GM12878 (cell line): Measurements from ENCODE around the gene ZNF420. TPM values are rescaled to one million over a fixed set of nuclear protein-coding genes. Genes with fewer than 3 reads are reported as not detected.
"Not testable (repeated sequence)": the region's sequence is repeated elsewhere in the genome, so short reads cannot be mapped to it uniquely, and the experiment has no call there.

Source experiments
- ATAC-seq: fragments of 200-7000 bp; cut with Tn5 transposase; 3 replicates; pipeline ENCODE4 v1.9.1; 2020; ENCODE audit warnings: mild to moderate bottlenecking, moderate library complexity
- BruUV-seq: library from RNA; stranded (reverse); fragments of 400-500 nt; replicated peaks from 2 replicates; lab custom pipeline; 2021; lab: Mats Ljungman, UMichigan
- CTCF ChIA-PET: fragments of 300-600 bp; sonication (Branson Sonifier 250); formaldehyde crosslinking; extraction: SDS; loops from one replicate; lab custom pipeline; 2021; ENCODE audit warnings: inconsistent platforms; lab: Yijun Ruan, JAX
- POLR2A ChIA-PET: fragments of 350-600 bp; formaldehyde crosslinking; extraction: SDS; loops from one replicate; lab custom pipeline; 2021; ENCODE audit warnings: inconsistent platforms; lab: Charles Lee
- RAD21 ChIA-PET: fragments of 300-600 bp; sonication (Branson Sonifier 250); formaldehyde crosslinking; loops from one replicate; lab custom pipeline; 2023; ENCODE audit warnings: antibody characterized with exemption; ENCODE audit not compliant: unreplicated experiment; lab: Charles Lee
- SMC1A ChIA-PET: fragments of 300-600 bp; sonication (Branson Sonifier 250); formaldehyde crosslinking; loops from one replicate; lab custom pipeline; 2023; ENCODE audit not compliant: unreplicated experiment, uncharacterized antibody; lab: Charles Lee
- DNase-seq: peaks from one replicate; pipeline ENCODE4 v3.0.0-alpha.2; 2011; ENCODE audit warnings: low read depth, low spot score
- FAIRE-seq: peaks from 3 replicates; lab custom pipeline; 2011; peaks lifted over from hg19 to GRCh38; lab: Jason Lieb, UNC
- H2AFZ ChIP-seq: 2 replicates; pipeline ENCODE4 v1.6.0; 2011; ENCODE audit warnings: low read depth, low read length, control low read depth; ENCODE audit not compliant: control insufficient read depth
- H3K27ac ChIP-seq: 2 replicates; pipeline ENCODE4 v1.5.1; 2011; ENCODE audit warnings: control low read depth; ENCODE audit not compliant: control insufficient read depth, insufficient read depth
- H3K27me3 ChIP-seq, 2 experiments: replicated peaks in 1 of 2; 2 replicates each; pipeline versions ENCODE4 v1.6.0 to v1.6.1; 2011; ENCODE audit warnings: low read length in 1 of 2; ENCODE audit not compliant: control insufficient read depth in 2 of 2, insufficient read depth in 2 of 2
- H3K36me3 ChIP-seq, 2 experiments: 2 replicates each; pipeline ENCODE4 v1.5.1; 2011; ENCODE audit warnings: low read length in 1 of 2; ENCODE audit not compliant: control insufficient read depth in 2 of 2, insufficient read depth in 2 of 2
- H3K4me1 ChIP-seq: 2 replicates; pipeline ENCODE4 v1.6.1; 2011; ENCODE audit warnings: mild to moderate bottlenecking, low read length, moderate library complexity, mixed read lengths; ENCODE audit not compliant: control insufficient read depth, insufficient read depth
- H3K4me2 ChIP-seq: 2 replicates; pipeline ENCODE4 v1.6.0; 2011; ENCODE audit warnings: control low read depth; ENCODE audit not compliant: control insufficient read depth, insufficient read depth
- H3K4me3 ChIP-seq: fragments of 200-600 bp; sonication (generic); 2 replicates; pipeline ENCODE4 v1.5.1; 2016
- H3K79me2 ChIP-seq: 2 replicates; pipeline ENCODE4 v1.6.0; 2011; ENCODE audit warnings: low read length; ENCODE audit not compliant: control insufficient read depth, insufficient read depth
- H3K9ac ChIP-seq: 2 replicates; pipeline ENCODE4 v1.8.0; 2011; ENCODE audit warnings: low read length, control low read depth, mixed read lengths; ENCODE audit not compliant: control insufficient read depth, insufficient read depth
- H3K9me3 ChIP-seq: replicated peaks from 3 replicates; pipeline ENCODE4 v1.5.1; 2011; ENCODE audit warnings: mild to moderate bottlenecking, low read length; ENCODE audit not compliant: control insufficient read depth, insufficient read depth
- H4K20me1 ChIP-seq: 2 replicates; pipeline ENCODE4 v1.6.0; 2011; ENCODE audit not compliant: control insufficient read depth, insufficient read depth
- CBX5 ChIP-seq: sonication (generic); IDR thresholded peaks from 2 replicates; pipeline ENCODE4 v1.6.1; 2016; ENCODE audit warnings: low read depth, moderate library complexity, mild to moderate bottlenecking, inconsistent platforms
- IRF4 ChIP-seq: IDR thresholded peaks from 2 replicates; pipeline ENCODE4 v1.6.1; 2011; ENCODE audit warnings: low read depth, low read length
- MEF2B ChIP-seq: fragments of 450-650 bp; IDR thresholded peaks from 2 replicates; pipeline ENCODE4 v1.6.1; 2018; ENCODE audit warnings: mild to moderate bottlenecking, moderate library complexity; ENCODE audit not compliant: partially characterized antibody, poor library complexity, severe bottlenecking
- RAD51 ChIP-seq: fragments of 450-650 bp; IDR thresholded peaks from 2 replicates; pipeline ENCODE4 v1.6.1; 2016; ENCODE audit warnings: moderate library complexity, mild to moderate bottlenecking, inconsistent platforms
- RELA ChIP-seq: fragments of 450-650 bp; IDR thresholded peaks from 2 replicates; pipeline ENCODE4 v1.8.0; 2014; ENCODE audit warnings: borderline replicate concordance; ENCODE audit not compliant: partially characterized antibody
- RELB ChIP-seq: fragments of 450-650 bp; IDR thresholded peaks from 2 replicates; pipeline ENCODE4 v1.6.1; 2017; ENCODE audit warnings: low read depth, mild to moderate bottlenecking, moderate library complexity
- TBL1XR1 ChIP-seq: IDR thresholded peaks from 2 replicates; pipeline ENCODE4 v1.6.1; 2012; ENCODE audit warnings: low read depth, low read length, improper control_type of control experiment
- ZNF217 ChIP-seq: fragments of 450-650 bp; IDR thresholded peaks from 2 replicates; pipeline ENCODE4 v1.6.1; 2017; ENCODE audit warnings: antibody characterized with exemption, mild to moderate bottlenecking
- WGBS: methylation state at CpG from one replicate; pipeline ENCODE4 v1.1.6; 2016; ENCODE audit warnings: low lambda C conversion rate; ENCODE audit not compliant: insufficient replicate concordance, insufficient coverage; ENCODE audit errors: missing lambda C conversion rate; 5-methylcytosine and 5-hydroxymethylcytosine counted together
- in situ Hi-C: fragments of 300-500 bp; cut with MboI; formaldehyde crosslinking; loops from 9 replicates; pipeline ENCODE4 v1.14.3; 2018; ENCODE audit warnings: mixed read lengths
- intact Hi-C: fragments of 100-400 bp; cut with micrococcal nuclease; formaldehyde crosslinking; loops from one replicate; pipeline ENCODE4 v1.14.2; 2022; ENCODE audit not compliant: unreplicated experiment
- polyA plus RNA-seq, 11 experiments: library from polyadenylated mRNA; depleted of rRNA in 4 of 11; unstranded in 6 of 11; stranded (reverse) in 5 of 11; fragments of >200 nt; fragmentation: Nextera tagmentation in 4 of 11; fragmentation: Illumina TruSeq in 1 of 11; extraction: Ambion mirVana in 4 of 11; extraction: Trizol in 1 of 11; gene quantifications; 1 replicate in 1 of 11; 2 replicates in 10 of 11; pipeline versions ENCODE4 v1.2.1 to v1.2.3, GENCODE V29; 2011 to 2016; ENCODE audit warnings: inconsistent platforms in 2 of 11, missing spikeins in 2 of 11, low read depth in 1 of 11
- total RNA-seq, 4 experiments: library from RNA; depleted of rRNA in 3 of 4; stranded (reverse); fragments of >200 nt in 3 of 4; fragmentation: Illumina TruSeq in 1 of 4; extraction: Trizol in 1 of 4; gene quantifications; 2 replicates each; pipeline versions ENCODE4 v1.2.1 to v1.2.3, GENCODE V29; 2013 to 2021

Gene ZNF420
- total and polyA plus RNA-seq, 10 of the 15 experiments (the other 5 are each of a cell fraction or from before 2014, with no cell fraction given): 4.5 to 11.4 (median 7.1) TPM

GRCh38 chr19:37095859-37096258 lies 17.6 kb downstream of the ZNF420 start:
- WGBS: 100% methylated on average over 1 of the region's 1 CpG
- Histone ChIP-seq H4K20me1 (no peaks in the 10 kb centered on the region), H3K4me1 (no peaks in the 10 kb centered on the region), H3K4me3 (no peak overlapping the region), H3K79me2 (no peaks in the 10 kb centered on the region), H3K27me3 (no peaks in the 10 kb centered on the region), H3K9me3 (peaks cover 10% of the 10 kb centered on the region), H3K36me3 (peaks cover 0 to 13% of the 10 kb centered on the region in 2 experiments; a peak in 2 of 4 replicates), H3K4me2 (no peak overlapping the region), H3K9ac (no peak overlapping the region), H2AFZ (no peak overlapping the region), H3K27ac (no peak overlapping the region)
- ChIA-PET SMC1A (no interaction called here), POLR2A (no interaction called here), CTCF (no interaction called here), RAD21 (no interaction called here)
- no peak for DNase-seq
- peak; percentile 71; the same call in 1 of the 2 replicates for TF ChIP-seq CBX5
- TF ChIP-seq ZNF217: no peak
- intact Hi-C loops (no loop called here), in situ Hi-C loops (loop anchor here (10.0 kb wide), 1 partner anchor 971 kb away; no protein-coding TSS in a partner anchor)
- FAIRE-seq: no peak
- no peak for ATAC-seq
- no TSS peak for BruUV-seq

- peaks cover 0 to 7% of the 10 kb centered on the region in 2 experiments; a peak in 2 of 4 replicates for H3K36me3 ChIP-seq
Observed at GRCh38 chr19:37098570-37098969, 20.3 kb downstream of the ZNF420 start.

GRCh38 chr19:37104135-37104534 lies 25.9 kb downstream of the ZNF420 start:
- H2AFZ ChIP-seq, CTCF ChIA-PET, FAIRE-seq, intact Hi-C loops, H3K79me2 ChIP-seq, BruUV-seq, RAD21 ChIA-PET, H3K27me3 ChIP-seq, in situ Hi-C loops, DNase-seq, H3K27ac ChIP-seq, H3K4me2 ChIP-seq, H3K4me3 ChIP-seq, ATAC-seq, H3K9ac ChIP-seq, H3K4me1 ChIP-seq, POLR2A ChIA-PET, SMC1A ChIA-PET, H3K36me3 ChIP-seq, H4K20me1 ChIP-seq: not testable (repeated sequence)
- peaks cover 13% of the 10 kb centered on the region; the same call in 2 of the 3 replicates for H3K9me3 ChIP-seq
- WGBS: 100% methylated on average over 4 of the region's 5 CpGs

More at GRCh38 chr19:37098570-37098969, 20.3 kb downstream of the ZNF420 start:
- FAIRE-seq (no peak), ATAC-seq (no peak), DNase-seq (no peak)
- H3K4me3 ChIP-seq: no peak overlapping the region
- RAD21 ChIA-PET: no interaction called here
- H3K4me1 ChIP-seq: no peaks in the 10 kb centered on the region
- H4K20me1 ChIP-seq: no peaks in the 10 kb centered on the region
- H2AFZ ChIP-seq: no peak overlapping the region
- TF ChIP-seq RELA (no peak), RELB (no peak), TBL1XR1 (no peak), RAD51 (no peak), IRF4 (no peak), MEF2B (no peak)
- WGBS: 81% methylated on average over 1 of the region's 1 CpG
- no peak overlapping the region for H3K4me2 ChIP-seq
- no peak overlapping the region for H3K27ac ChIP-seq
- in situ Hi-C loops: loop anchor here (10.0 kb wide), 1 partner anchor 974 kb away; no protein-coding TSS in a partner anchor
- no peaks in the 10 kb centered on the region for H3K27me3 ChIP-seq
- peaks cover 13% of the 10 kb centered on the region for H3K9me3 ChIP-seq
- no peaks in the 10 kb centered on the region for H3K79me2 ChIP-seq
- POLR2A ChIA-PET: no interaction called here
- CTCF ChIA-PET: no interaction called here
- SMC1A ChIA-PET: no interaction called here
- intact Hi-C loops: no loop called here
- no TSS peak for BruUV-seq
- no peak overlapping the region for H3K9ac ChIP-seq
